GM12878 (cell line): Measurements from ENCODE around the gene MRPS15.

Experiments used
- EP300 ChIP-seq, 2 experiments: fragments of 150-350 bp in 1 of 2; IDR thresholded peaks; 2 replicates each; pipeline ENCODE4 v1.6.1; 2011 to 2012; ENCODE audit warnings: low read depth in 2 of 2, low read length in 2 of 2, borderline replicate concordance in 1 of 2, improper control_type of control experiment in 1 of 2, inconsistent platforms in 1 of 2; ENCODE audit not compliant: control insufficient read depth in 1 of 2
- EZH2 ChIP-seq: IDR thresholded peaks from 2 replicates; pipeline ENCODE4 v1.6.1; 2012; ENCODE audit warnings: low read depth, mild to moderate bottlenecking, control low read depth, inconsistent platforms, low read length, borderline replicate concordance; ENCODE audit not compliant: control insufficient read depth
- IKZF2 ChIP-seq, 2 experiments: fragments of 450-650 bp; IDR thresholded peaks; 2 replicates each; pipeline ENCODE4 v1.6.1; 2017; ENCODE audit warnings: mild to moderate bottlenecking in 2 of 2, moderate library complexity in 2 of 2
- NR2C1 ChIP-seq: fragments of 450-650 bp; IDR thresholded peaks from 2 replicates; pipeline ENCODE4 v1.6.1; 2017; ENCODE audit warnings: antibody characterized with exemption, mild to moderate bottlenecking, moderate library complexity
- NRF1 ChIP-seq: conservative IDR thresholded peaks from 2 replicates; pipeline ENCODE4 v1.6.1; 2011; ENCODE audit warnings: mild to moderate bottlenecking, low read depth, low read length, improper control_type of control experiment
- POLR2AphosphoS5 ChIP-seq: IDR thresholded peaks from 2 replicates; pipeline ENCODE4 v1.6.1; 2011; ENCODE audit warnings: mild to moderate bottlenecking, low read length, inconsistent platforms
- RELA ChIP-seq: fragments of 450-650 bp; IDR thresholded peaks from 2 replicates; pipeline ENCODE4 v1.8.0; 2014; ENCODE audit warnings: borderline replicate concordance; ENCODE audit not compliant: partially characterized antibody
- TBL1XR1 ChIP-seq: IDR thresholded peaks from 2 replicates; pipeline ENCODE4 v1.6.1; 2012; ENCODE audit warnings: low read depth, low read length, improper control_type of control experiment

DNA sequence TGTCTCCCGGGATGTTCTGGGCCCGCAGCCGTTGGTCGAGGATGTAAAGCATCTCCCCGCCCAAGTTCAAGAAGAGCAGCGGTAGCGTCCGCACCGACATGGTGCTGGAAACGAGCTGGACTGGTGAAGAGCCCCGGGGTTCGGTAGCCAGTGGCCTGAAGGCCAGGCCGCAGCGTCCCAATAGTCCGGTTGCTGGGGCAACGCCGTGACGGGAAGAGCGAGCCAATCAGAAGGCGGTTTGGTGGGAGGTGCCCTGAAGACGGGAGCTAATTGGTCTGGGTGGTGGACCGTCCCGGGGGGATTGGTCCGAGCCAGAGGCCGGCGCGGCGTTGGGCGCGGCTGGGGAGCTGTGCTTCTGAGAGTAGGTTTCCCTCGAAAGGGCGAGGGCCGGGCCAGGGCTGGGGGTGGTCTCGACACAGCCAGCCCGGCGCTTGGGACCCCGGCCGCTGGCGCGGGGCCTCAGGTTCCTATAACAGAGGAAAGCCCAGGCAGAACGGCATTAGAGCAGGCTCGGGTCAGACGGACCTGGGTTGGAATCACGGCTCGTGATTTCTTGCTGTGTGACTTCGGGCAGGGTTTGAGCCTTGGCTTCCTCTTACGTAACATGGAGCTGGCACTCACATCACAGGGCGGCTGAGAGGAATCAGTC, 13.8 kb downstream of the MRPS15 start, which contains the start of gene OSCP1:
- TF ChIP-seq NR2C1 (no peak), IKZF2 (IDR thresholded peaks at IDR 0.05) (no peak), RELA (peak; percentile 22), POLR2AphosphoS5 (peak; percentile 86), EP300 (IDR thresholded peaks at IDR 0.05; ENCODE audit: borderline replicate concordance in 1 of 2, control insufficient read depth in 1 of 2, low read depth in 2 of 2, low read length in 2 of 2) (no peak), TBL1XR1 (no peak), NRF1 (no peak), EZH2 (no peak)
